H9 (cell line): ENCODE data around the gene DMD. TPM values are rescaled to one million over a fixed set of nuclear protein-coding genes. Genes with fewer than 3 reads are reported as not detected.

Source experiments
- DNase-seq: peaks from one replicate; pipeline ENCODE4 v3.0.0-alpha.2; 2017
- H2AFZ ChIP-seq: one replicate; pipeline ENCODE4 v1.6.1; 2013; ENCODE audit warnings: mild to moderate bottlenecking, low read length, control low read depth, moderate library complexity
- H2AK5ac ChIP-seq: 2 replicates; pipeline ENCODE4 v1.6.1; 2013; ENCODE audit warnings: low read length, control low read depth, mixed read lengths; ENCODE audit not compliant: insufficient read length
- H2BK120ac ChIP-seq: one replicate; pipeline ENCODE4 v1.6.1; 2013; ENCODE audit warnings: low read depth, mild to moderate bottlenecking, low read length, control low read depth, inconsistent platforms; ENCODE audit not compliant: poor library complexity, severe bottlenecking
- H2BK12ac ChIP-seq: 2 replicates; pipeline ENCODE4 v1.6.1; 2013; ENCODE audit warnings: low read length, control low read depth, mixed read lengths, low read depth; ENCODE audit not compliant: insufficient read length
- H2BK15ac ChIP-seq: 2 replicates; pipeline ENCODE4 v1.6.1; 2013; ENCODE audit warnings: low read depth, low read length, control low read depth
- H2BK20ac ChIP-seq: one replicate; pipeline ENCODE4 v1.6.1; 2013; ENCODE audit warnings: low read depth, mild to moderate bottlenecking, low read length, control low read depth, inconsistent platforms; ENCODE audit not compliant: poor library complexity, severe bottlenecking
- H2BK5ac ChIP-seq: 2 replicates; pipeline ENCODE4 v1.6.1; 2013; ENCODE audit warnings: low read length, control low read depth, mixed read lengths; ENCODE audit not compliant: insufficient read length
- H3K14ac ChIP-seq: 2 replicates; pipeline ENCODE4 v1.6.1; 2013; ENCODE audit warnings: low read length, control low read depth; ENCODE audit not compliant: insufficient read depth
- H3K18ac ChIP-seq: 2 replicates; pipeline ENCODE4 v1.6.1; 2013; ENCODE audit warnings: low read depth, mild to moderate bottlenecking, mixed read lengths, low read length, control low read depth; ENCODE audit not compliant: insufficient read length
- H3K23ac ChIP-seq: 2 replicates; pipeline ENCODE4 v1.6.1; 2013; ENCODE audit warnings: low read length, control low read depth, mixed read lengths, low read depth; ENCODE audit not compliant: insufficient read length
- H3K23me2 ChIP-seq: 2 replicates; pipeline ENCODE4 v1.6.1; 2013; ENCODE audit warnings: low read depth, mild to moderate bottlenecking, mixed read lengths, low read length, control low read depth; ENCODE audit not compliant: insufficient read length, poor library complexity, severe bottlenecking
- H3K27ac ChIP-seq: 2 replicates; pipeline ENCODE4 v1.5.1; 2013; ENCODE audit warnings: low read length, control low read depth, mixed read lengths, low read depth; ENCODE audit not compliant: insufficient read length
- H3K27me3 ChIP-seq: 2 replicates; pipeline ENCODE4 v1.6.1; 2013; ENCODE audit warnings: low read length, control low read depth, inconsistent platforms; ENCODE audit not compliant: insufficient read depth
- H3K4ac ChIP-seq: 2 replicates; pipeline ENCODE4 v1.6.1; 2013; ENCODE audit warnings: low read depth, mild to moderate bottlenecking, control low read depth, inconsistent platforms, low read length, moderate library complexity
- H3K4me1 ChIP-seq: 2 replicates; pipeline ENCODE4 v1.6.1; 2013; ENCODE audit warnings: low read length, control low read depth, inconsistent platforms; ENCODE audit not compliant: insufficient read depth
- H3K4me2 ChIP-seq: 2 replicates; pipeline ENCODE4 v1.6.1; 2013; ENCODE audit warnings: low read length, control low read depth, mixed read lengths; ENCODE audit not compliant: insufficient read length, insufficient read depth
- H3K56ac ChIP-seq: 2 replicates; pipeline ENCODE4 v1.6.1; 2013; ENCODE audit warnings: low read depth, mild to moderate bottlenecking, mixed read lengths, low read length, control low read depth; ENCODE audit not compliant: insufficient read length
- H3K79me1 ChIP-seq: 2 replicates; pipeline ENCODE4 v1.6.1; 2013; ENCODE audit warnings: low read depth, mild to moderate bottlenecking, moderate library complexity, low read length, control low read depth, inconsistent platforms; ENCODE audit not compliant: insufficient read depth, poor library complexity, severe bottlenecking
- H3K79me2 ChIP-seq: 2 replicates; pipeline ENCODE4 v1.6.1; 2013; ENCODE audit warnings: low read length, control low read depth, inconsistent platforms; ENCODE audit not compliant: insufficient read depth
- H3K9ac ChIP-seq: 2 replicates; pipeline ENCODE4 v1.6.1; 2013; ENCODE audit warnings: low read length, control low read depth, mixed read lengths; ENCODE audit not compliant: insufficient read length; ENCODE audit errors: extremely low read depth
- H3K9me3 ChIP-seq: one replicate; pipeline ENCODE4 v1.6.1; 2013; ENCODE audit warnings: low read depth, low read length, inconsistent platforms; ENCODE audit not compliant: control insufficient read depth
- H3T11ph ChIP-seq: one replicate; pipeline ENCODE4 v1.6.1; 2013; ENCODE audit warnings: mild to moderate bottlenecking, low read length, control low read depth, inconsistent platforms
- H4K20me1 ChIP-seq: one replicate; pipeline ENCODE4 v1.6.1; 2013; ENCODE audit not compliant: control insufficient read depth, insufficient read length, insufficient read depth
- H4K5ac ChIP-seq: 2 replicates; pipeline ENCODE4 v1.6.1; 2013; ENCODE audit warnings: low read depth, mild to moderate bottlenecking, mixed read lengths, low read length, control low read depth; ENCODE audit not compliant: insufficient read length
- H4K8ac ChIP-seq: replicated peaks from 2 replicates; pipeline ENCODE4 v1.6.1; 2013; ENCODE audit warnings: low read length, control low read depth, mixed read lengths, low read depth; ENCODE audit not compliant: insufficient read length
- H4K91ac ChIP-seq: 2 replicates; pipeline ENCODE4 v1.6.1; 2013; ENCODE audit warnings: low read depth, mild to moderate bottlenecking, moderate library complexity, mixed read lengths, low read length, control low read depth; ENCODE audit not compliant: insufficient read length
- H3K27ac Mint-ChIP-seq, 3 experiments: 2 replicates in 2 of 3; 3 replicates in 1 of 3; pipeline ENCODE4 v1.8.0; 2020 to 2021; ENCODE audit warnings: mixed read lengths in 3 of 3, mild to moderate bottlenecking in 1 of 3, moderate library complexity in 1 of 3
- H3K27me3 Mint-ChIP-seq: 2 replicates; pipeline ENCODE4 v1.8.0; 2021; ENCODE audit warnings: low read depth, mild to moderate bottlenecking, moderate library complexity, mixed read lengths
- H3K36me3 Mint-ChIP-seq, 3 experiments: 2 replicates in 2 of 3; 3 replicates in 1 of 3; pipeline ENCODE4 v1.8.0; 2020 to 2021; ENCODE audit warnings: low read depth in 3 of 3, mixed read lengths in 3 of 3; ENCODE audit not compliant: insufficient read depth in 1 of 3
- H3K4me1 Mint-ChIP-seq, 2 experiments: 2 replicates each; pipeline ENCODE4 v1.8.0; 2020; ENCODE audit warnings: mixed read lengths in 2 of 2
- H3K4me3 Mint-ChIP-seq, 2 experiments: 2 replicates in 1 of 2; 3 replicates in 1 of 2; pipeline ENCODE4 v1.8.0; 2020 to 2021; ENCODE audit warnings: mild to moderate bottlenecking in 2 of 2, mixed read lengths in 2 of 2, moderate library complexity in 1 of 2
- H3K9me3 Mint-ChIP-seq, 2 experiments: 2 replicates in 1 of 2; 3 replicates in 1 of 2; pipeline ENCODE4 v1.8.0; 2020; ENCODE audit warnings: mild to moderate bottlenecking in 2 of 2, mixed read lengths in 2 of 2, moderate library complexity in 1 of 2
- WGBS: extraction: QIAGEN DNeasy Blood & Tissue Kit; methylation state at CpG from one replicate; pipeline ENCODE4 v1.1.7; 2013; ENCODE audit warnings: missing lambda C conversion rate, low lambda C conversion rate, mixed read lengths; ENCODE audit not compliant: insufficient read length; ENCODE audit errors: extremely low coverage; 5-methylcytosine and 5-hydroxymethylcytosine counted together
- total RNA-seq: library from RNA; stranded (reverse); gene quantifications from 2 replicates; pipeline ENCODE4 v1.2.1, GENCODE V29; 2021
- TF ChIP-seq, protein P1 (sequence below): fragments of 200-600 bp; sonication (generic); conservative IDR thresholded peaks from 3 replicates; pipeline ENCODE4 v1.8.0; 2021; ENCODE audit warnings: antibody characterized with exemption, mild to moderate bottlenecking

Gene DMD
- total RNA-seq, 1 experiment from 2014 or later = 3.8 TPM

DNA sequence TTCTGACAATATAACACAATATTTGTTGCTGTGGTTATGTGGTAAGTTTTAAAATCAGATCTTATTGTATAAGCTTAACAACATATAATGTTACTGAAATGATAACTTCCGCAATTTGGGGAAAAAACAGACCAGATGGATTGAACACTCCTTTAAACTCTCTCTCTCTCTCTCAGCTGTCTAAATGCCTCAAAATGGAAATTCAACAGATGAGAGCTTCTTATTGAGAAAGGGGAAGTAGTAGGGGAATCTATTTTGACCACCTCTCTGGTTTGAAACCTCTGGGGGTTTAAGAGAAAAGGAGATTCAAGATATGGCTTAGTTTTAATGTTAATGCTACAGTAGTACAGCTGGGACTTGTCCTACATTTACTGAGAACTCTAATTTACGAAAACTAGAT is 40.3 kb downstream of the DMD start:
- Mint-ChIP-seq H3K4me1 (no peaks in the 10 kb centered on the region), H3K27ac (no peak overlapping the region), H3K27me3 (no peaks in the 10 kb centered on the region), H3K9me3 (peaks cover 0 to 2% of the 10 kb centered on the region in 2 experiments; a peak in 2 of 5 replicates), H3K36me3 (no peaks in the 10 kb centered on the region), H3K4me3 (no peak overlapping the region)
- Histone ChIP-seq H3K9me3 (no peaks in the 10 kb centered on the region), H2BK12ac (no peak overlapping the region), H3K4ac (no peak overlapping the region), H3K23me2 (no peaks in the 10 kb centered on the region), H4K91ac (no peak overlapping the region), H3K23ac (no peak overlapping the region), H2AK5ac (no peak overlapping the region), H3K4me1 (no peaks in the 10 kb centered on the region), H2BK5ac (no peak overlapping the region), H3K27ac (no peak overlapping the region), H2BK120ac (no peak overlapping the region), H3K79me1 (no peaks in the 10 kb centered on the region), H2BK20ac (no peak overlapping the region), H3K14ac (no peak overlapping the region), H4K8ac (no peak overlapping the region), H3K9ac (no peak overlapping the region), H3T11ph (no peak overlapping the region), H2AFZ (no peak overlapping the region), H3K18ac (no peak overlapping the region), H3K4me2 (no peak overlapping the region), H3K56ac (no peak overlapping the region), H4K20me1 (no peaks in the 10 kb centered on the region), H2BK15ac (no peak overlapping the region), H4K5ac (no peak overlapping the region), H3K79me2 (no peaks in the 10 kb centered on the region), H3K27me3 (no peaks in the 10 kb centered on the region)
- TF ChIP-seq, protein P1, sequence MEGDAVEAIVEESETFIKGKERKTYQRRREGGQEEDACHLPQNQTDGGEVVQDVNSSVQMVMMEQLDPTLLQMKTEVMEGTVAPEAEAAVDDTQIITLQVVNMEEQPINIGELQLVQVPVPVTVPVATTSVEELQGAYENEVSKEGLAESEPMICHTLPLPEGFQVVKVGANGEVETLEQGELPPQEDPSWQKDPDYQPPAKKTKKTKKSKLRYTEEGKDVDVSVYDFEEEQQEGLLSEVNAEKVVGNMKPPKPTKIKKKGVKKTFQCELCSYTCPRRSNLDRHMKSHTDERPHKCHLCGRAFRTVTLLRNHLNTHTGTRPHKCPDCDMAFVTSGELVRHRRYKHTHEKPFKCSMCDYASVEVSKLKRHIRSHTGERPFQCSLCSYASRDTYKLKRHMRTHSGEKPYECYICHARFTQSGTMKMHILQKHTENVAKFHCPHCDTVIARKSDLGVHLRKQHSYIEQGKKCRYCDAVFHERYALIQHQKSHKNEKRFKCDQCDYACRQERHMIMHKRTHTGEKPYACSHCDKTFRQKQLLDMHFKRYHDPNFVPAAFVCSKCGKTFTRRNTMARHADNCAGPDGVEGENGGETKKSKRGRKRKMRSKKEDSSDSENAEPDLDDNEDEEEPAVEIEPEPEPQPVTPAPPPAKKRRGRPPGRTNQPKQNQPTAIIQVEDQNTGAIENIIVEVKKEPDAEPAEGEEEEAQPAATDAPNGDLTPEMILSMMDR = no peak
- DNase-seq = no peak
- no CpG with 5 or more reads among the region's 2 CpGs for WGBS
